CD4-positive, alpha-beta T cell treated with Interleukin-4 for 4 hours (primary cell): Measurements from ENCODE around the gene STIM1.

Experiments
- DNase-seq: peaks from one replicate; pipeline ENCODE4 v3.0.0-alpha.2; 2020

The STIM1 gene

GRCh38 chr11:4138497-4138896 is 283.0 kb downstream of the STIM1 start:
- no peak for DNase-seq

- no peak for DNase-seq
Observed at GRCh38 chr11:4140067-4140636, 284.7 kb downstream of the STIM1 start.
